Spleen (tissue), 11 donors: ENCODE measurements around the gene ATXN10. TPM values are rescaled to one million over a fixed set of nuclear protein-coding genes. Genes with fewer than 3 reads are reported as not detected.

Experiments
- DNase-seq: peaks from one replicate; pipeline ENCODE4 v3.0.0-alpha.2; 2020
- H3K27ac ChIP-seq, 8 donors: fragments of 200-600 bp; sonication (generic) in 7 of 8; 1 replicate in 4 of 8; 2 replicates in 4 of 8; pipeline versions ENCODE4 v1.5.0 to v1.8.0; 2016 to 2021; ENCODE audit warnings: inconsistent platforms in 4 of 8, mild to moderate bottlenecking in 4 of 8, moderate library complexity in 1 of 8
- H3K27me3 ChIP-seq, 7 donors: fragments of 200-600 bp; sonication (generic) in 6 of 7; replicated peaks in 1 of 7; 1 replicate in 4 of 7; 2 replicates in 3 of 7; pipeline versions ENCODE4 v1.5.0 to v1.8.0; 2016 to 2021; ENCODE audit warnings: inconsistent platforms in 3 of 7, mild to moderate bottlenecking in 1 of 7
- H3K36me3 ChIP-seq, 6 donors: fragments of 200-600 bp; sonication (generic) in 5 of 6; 1 replicate in 4 of 6; 2 replicates in 2 of 6; pipeline versions ENCODE4 v1.5.0 to v1.8.0; 2016 to 2021; ENCODE audit warnings: inconsistent platforms in 2 of 6
- H3K4me1 ChIP-seq, 6 donors: fragments of 200-600 bp; sonication (generic) in 5 of 6; 1 replicate in 3 of 6; 2 replicates in 3 of 6; pipeline versions ENCODE4 v1.5.0 to v1.8.0; 2016 to 2021; ENCODE audit warnings: inconsistent platforms in 3 of 6
- H3K4me3 ChIP-seq, 8 donors: fragments of 200-600 bp; sonication (generic) in 7 of 8; 1 replicate in 4 of 8; 2 replicates in 4 of 8; pipeline versions ENCODE4 v1.5.0 to v1.8.0; 2016 to 2021; ENCODE audit warnings: inconsistent platforms in 4 of 8, mild to moderate bottlenecking in 4 of 8, moderate library complexity in 2 of 8
- H3K9me3 ChIP-seq, 8 donors: fragments of 200-600 bp; sonication (generic) in 7 of 8; 1 replicate in 4 of 8; 2 replicates in 4 of 8; pipeline versions ENCODE4 v1.5.0 to v1.8.0; 2016 to 2021; ENCODE audit warnings: inconsistent platforms in 4 of 8
- POLR2A ChIP-seq, 3 donors: fragments of 450-650 bp; IDR thresholded peaks; one replicate each; pipeline ENCODE4 v1.5.1; 2017; ENCODE audit warnings: antibody characterized with exemption in 3 of 3, mild to moderate bottlenecking in 1 of 3
- POLR2AphosphoS5 ChIP-seq, 3 donors: sonication (generic); formaldehyde crosslinking; IDR thresholded peaks; one replicate each; pipeline ENCODE4 v1.5.1; 2017; ENCODE audit warnings: antibody characterized with exemption in 3 of 3
- WGBS, 5 donors: extraction: QIAGEN DNeasy Blood & Tissue Kit in 3 of 5; methylation state at CpG; one replicate each; pipeline versions ENCODE4 v1.1.5 to v1.1.7; 2013 to 2018; 5-methylcytosine and 5-hydroxymethylcytosine counted together
- intact Hi-C: fragments of 100-400 bp; cut with DNase I; formaldehyde crosslinking; loops from one replicate; pipeline ENCODE4 v1.15.0; 2023; ENCODE audit warnings: low total_unique reads
- polyA plus RNA-seq, 3 donors: library from polyadenylated mRNA; stranded (reverse); fragments of 200-250 nt; gene quantifications; one replicate each; pipeline ENCODE4 v1.2.1, GENCODE V29; 2013
- total RNA-seq, 7 donors: library from RNA; depleted of rRNA in 3 of 7; stranded (reverse); fragments of >200 nt in 3 of 7; fragmentation: NEBNext Ultra II Directional in 4 of 7; extraction: Animal tissue kit (Norgen Biotek cat#: 25700) in 4 of 7; gene quantifications; one replicate each; pipeline versions ENCODE4 v1.1.0 to v1.2.1, GENCODE V29; 2016 to 2021
- TF ChIP-seq, protein P1 (sequence below), 11 experiments: fragments of 200-600 bp in 7 of 11; fragments of 450-650 bp in 4 of 11; sonication (generic) in 4 of 11; IDR thresholded peaks in 8 of 11; conservative IDR thresholded peaks in 3 of 11; 1 replicate in 7 of 11; 2 replicates in 4 of 11; pipeline versions ENCODE4 v1.4.0 to v1.8.0; 2016 to 2021; ENCODE audit warnings: antibody characterized with exemption in 11 of 11, inconsistent platforms in 4 of 11, mild to moderate bottlenecking in 1 of 11
- donor health status: healthy with polysubstance abuse.
- donor health status: DM: no; HTN: no; CAD: no; lungs with moderate emphysema.
- donor health status: DM: no; HTN: no; CAD: no.
- donor health status: Bipolar disorder and iron deficiency.
- donor health status: healthy.
- donor health status: DM: no; HTN: no; CAD: no.
- donor health status: DM: yes; HTN: yes; CAD: no.

Gene ATXN10
- total and polyA plus RNA-seq, 10 donors, result 46.1 to 119 (median 84.6) TPM

DNA sequence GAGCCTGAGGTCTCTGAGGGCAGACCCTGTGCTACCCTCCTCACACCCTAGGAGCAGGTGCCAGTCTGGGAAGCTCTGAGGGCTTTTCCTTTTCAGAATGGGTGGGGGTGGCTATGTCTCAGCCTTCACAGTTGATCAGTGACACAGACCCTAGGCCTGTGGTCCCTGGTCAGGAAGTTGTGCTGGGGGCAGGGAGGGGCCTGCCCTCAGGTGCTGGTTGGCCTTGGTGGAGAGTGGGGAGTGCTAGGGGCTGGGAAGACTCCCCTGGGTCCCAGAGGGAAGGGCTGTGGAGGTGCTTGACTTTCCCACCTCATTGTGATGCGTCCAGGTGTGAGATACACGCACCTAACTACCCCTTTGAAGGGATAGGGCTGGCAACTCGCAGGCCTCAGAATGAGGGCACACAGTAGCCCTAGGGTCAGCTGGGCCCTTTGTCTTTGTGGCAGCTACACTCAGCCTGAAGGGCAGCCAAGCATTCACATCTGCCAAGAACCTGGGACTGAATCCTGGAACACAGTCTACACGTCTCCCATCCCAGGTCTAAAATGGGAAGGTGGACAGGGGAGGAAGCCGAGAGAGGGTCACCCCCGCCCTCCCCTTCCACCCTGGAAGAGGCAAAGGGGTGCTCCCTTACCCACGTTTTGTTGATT, 31.2 kb upstream of the ATXN10 start:
- no peaks in the 10 kb centered on the region for H3K9me3 ChIP-seq
- H3K4me1 ChIP-seq, result peaks cover 2 to 27% (median 12%) of the 10 kb centered on the region in 6 donors
- TF ChIP-seq, protein P1, sequence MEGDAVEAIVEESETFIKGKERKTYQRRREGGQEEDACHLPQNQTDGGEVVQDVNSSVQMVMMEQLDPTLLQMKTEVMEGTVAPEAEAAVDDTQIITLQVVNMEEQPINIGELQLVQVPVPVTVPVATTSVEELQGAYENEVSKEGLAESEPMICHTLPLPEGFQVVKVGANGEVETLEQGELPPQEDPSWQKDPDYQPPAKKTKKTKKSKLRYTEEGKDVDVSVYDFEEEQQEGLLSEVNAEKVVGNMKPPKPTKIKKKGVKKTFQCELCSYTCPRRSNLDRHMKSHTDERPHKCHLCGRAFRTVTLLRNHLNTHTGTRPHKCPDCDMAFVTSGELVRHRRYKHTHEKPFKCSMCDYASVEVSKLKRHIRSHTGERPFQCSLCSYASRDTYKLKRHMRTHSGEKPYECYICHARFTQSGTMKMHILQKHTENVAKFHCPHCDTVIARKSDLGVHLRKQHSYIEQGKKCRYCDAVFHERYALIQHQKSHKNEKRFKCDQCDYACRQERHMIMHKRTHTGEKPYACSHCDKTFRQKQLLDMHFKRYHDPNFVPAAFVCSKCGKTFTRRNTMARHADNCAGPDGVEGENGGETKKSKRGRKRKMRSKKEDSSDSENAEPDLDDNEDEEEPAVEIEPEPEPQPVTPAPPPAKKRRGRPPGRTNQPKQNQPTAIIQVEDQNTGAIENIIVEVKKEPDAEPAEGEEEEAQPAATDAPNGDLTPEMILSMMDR (IDR thresholded peaks at IDR 0.05 in 8 of 11, conservative IDR thresholded peaks at IDR 0.05 in 3 of 11), result no peak
- TF ChIP-seq POLR2A (IDR thresholded peaks at IDR 0.05) (no peak), POLR2AphosphoS5 (IDR thresholded peaks at IDR 0.05) (no peak)
- intact Hi-C loops, result loop anchor here (10.0 kb wide), 1 partner anchor 224 kb away; no protein-coding TSS in a partner anchor
- 68 to 83% (median 80%) methylated on average over 3 to 7 of the region's 7 CpGs for WGBS, 5 donors
- DNase-seq, result no peak
- H3K27ac ChIP-seq, result no peak overlapping the region
- peaks cover 0 to 89% (median 33%) of the 10 kb centered on the region in 7 donors for H3K27me3 ChIP-seq
- no peaks in the 10 kb centered on the region for H3K36me3 ChIP-seq
- no peak overlapping the region for H3K4me3 ChIP-seq

DNA sequence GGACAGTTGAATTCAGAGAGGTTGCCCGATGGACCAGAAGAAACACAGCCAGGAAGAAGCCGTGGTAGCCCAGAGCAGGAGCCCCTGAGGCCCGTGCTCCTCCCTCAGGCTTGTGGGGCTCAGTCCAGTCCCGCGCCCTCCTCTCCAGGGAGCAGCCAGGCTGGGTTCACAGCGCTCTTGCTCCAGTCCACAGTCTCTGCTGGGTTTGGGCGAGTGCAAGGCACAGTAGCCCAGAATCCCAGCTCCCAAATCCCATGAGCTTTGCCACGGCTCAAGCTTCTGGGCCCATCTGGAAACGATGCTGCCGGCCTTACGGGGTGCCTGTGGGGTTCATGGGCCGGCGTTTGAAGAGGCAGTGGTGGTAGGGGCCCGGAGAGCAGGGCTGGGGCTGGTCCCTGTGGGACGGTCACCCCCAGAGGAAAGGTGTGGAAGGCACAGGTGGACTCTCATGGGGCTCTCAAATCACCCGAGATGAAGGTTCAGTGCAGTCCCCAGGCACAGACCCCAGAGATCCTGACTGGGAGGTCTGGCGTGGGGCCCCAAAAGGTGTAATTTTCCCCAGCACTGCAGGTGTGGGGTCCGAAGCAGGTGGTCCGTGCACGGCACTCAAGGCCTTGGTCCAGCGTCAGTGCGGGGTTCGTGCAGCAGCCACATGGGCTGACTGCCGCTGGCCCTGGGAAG, 30.6 kb upstream of the ATXN10 start:
- TF ChIP-seq POLR2A (IDR thresholded peaks at IDR 0.05) (no peak), POLR2AphosphoS5 (IDR thresholded peaks at IDR 0.05) (no peak)
- TF ChIP-seq, protein P1 (IDR thresholded peaks at IDR 0.05 in 8 of 11, conservative IDR thresholded peaks at IDR 0.05 in 3 of 11), result no peak
- 76 to 95% (median 91%) methylated on average over 18 to 24 of the region's 24 CpGs for WGBS, 5 donors
- no peak overlapping the region for H3K27ac ChIP-seq
- H3K4me1 ChIP-seq, result peaks cover 5 to 34% (median 18%) of the 10 kb centered on the region in 6 donors
- intact Hi-C loops, result loop anchor here (10.0 kb wide), 1 partner anchor 224 kb away; no protein-coding TSS in a partner anchor
- H3K4me3 ChIP-seq, result no peak overlapping the region
- no peak for DNase-seq
- peaks cover 0 to 91% (median 34%) of the 10 kb centered on the region in 7 donors for H3K27me3 ChIP-seq
- H3K36me3 ChIP-seq, result no peaks in the 10 kb centered on the region
- no peaks in the 10 kb centered on the region for H3K9me3 ChIP-seq

- H3K4me3 ChIP-seq, result no peak overlapping the region
- WGBS, 5 donors, result 12 to 26% (median 19%) methylated on average over 2 of the region's 2 CpGs
- peaks cover 0 to 96% (median 34%) of the 10 kb centered on the region in 7 donors for H3K27me3 ChIP-seq
- no peak overlapping the region for H3K27ac ChIP-seq
- DNase-seq, result no peak
- H3K9me3 ChIP-seq, result no peaks in the 10 kb centered on the region
- TF ChIP-seq, protein P1 (IDR thresholded peaks at IDR 0.05 in 8 of 11, conservative IDR thresholded peaks at IDR 0.05 in 3 of 11), result no peak
- no peak for TF ChIP-seq POLR2AphosphoS5 (IDR thresholded peaks at IDR 0.05)
- no peak for TF ChIP-seq POLR2A (IDR thresholded peaks at IDR 0.05)
- intact Hi-C loops, result loop anchor here (10.0 kb wide), 1 partner anchor 222 kb away; no protein-coding TSS in a partner anchor
- no peaks in the 10 kb centered on the region for H3K36me3 ChIP-seq
- H3K4me1 ChIP-seq, result peaks cover 5 to 35% (median 18%) of the 10 kb centered on the region in 6 donors
Observed at GRCh38 chr22:45642986-45643385, 28.6 kb upstream of the ATXN10 start.

GRCh38 chr22:45644714-45645113, 26.9 kb upstream of the ATXN10 start:
- intact Hi-C loops, result loop anchor here (10.0 kb wide), 1 partner anchor 220 kb away; no protein-coding TSS in a partner anchor
- Histone ChIP-seq H3K36me3 (no peaks in the 10 kb centered on the region), H3K27ac (no peak overlapping the region), H3K4me3 (no peak overlapping the region), H3K9me3 (no peaks in the 10 kb centered on the region), H3K4me1 (peaks cover 5 to 21% (median 10%) of the 10 kb centered on the region in 6 donors), H3K27me3 (peaks cover 0 to 86% (median 24%) of the 10 kb centered on the region in 7 donors)
- WGBS, 5 donors, result 74 to 80% (median 77%) methylated on average over 12 of the region's 12 CpGs
- no peak for DNase-seq
- TF ChIP-seq POLR2AphosphoS5 (IDR thresholded peaks at IDR 0.05) (no peak), POLR2A (IDR thresholded peaks at IDR 0.05) (no peak)
- TF ChIP-seq, protein P1 (IDR thresholded peaks at IDR 0.05 in 8 of 11, conservative IDR thresholded peaks at IDR 0.05 in 3 of 11), result no peak
